CD14-positive monocyte (primary cell): ENCODE measurements around the gene CD38. TPM values are rescaled to one million over a fixed set of nuclear protein-coding genes. Genes with fewer than 3 reads are reported as not detected.

Experiments used
- DNase-seq, 3 donors: peaks; one replicate each; pipeline ENCODE4 v3.0.0-alpha.2; 2011 to 2022
- H2AFZ ChIP-seq: 2 replicates; pipeline ENCODE4 v1.6.0; 2012; ENCODE audit warnings: mild to moderate bottlenecking, low read depth, low read length, inconsistent platforms; ENCODE audit not compliant: insufficient read depth, poor library complexity, severe bottlenecking
- H3K27ac ChIP-seq, 2 donors: 1 replicate in 1 of 2; 2 replicates in 1 of 2; pipeline ENCODE4 v1.5.1; 2012 to 2013; ENCODE audit warnings: low read length in 2 of 2, control low read depth in 1 of 2, inconsistent platforms in 1 of 2, low read depth in 1 of 2, mild to moderate bottlenecking in 1 of 2
- H3K27me3 ChIP-seq, 2 donors: one replicate each; pipeline versions ENCODE4 v1.6.0 to v1.6.1; 2011 to 2013; ENCODE audit warnings: low read length in 2 of 2; ENCODE audit not compliant: control insufficient read depth in 2 of 2, insufficient read depth in 2 of 2
- H3K36me3 ChIP-seq, 2 donors: replicated peaks in 1 of 2; 1 replicate in 1 of 2; 2 replicates in 1 of 2; pipeline versions ENCODE4 v1.5.1 to v1.6.1; 2012 to 2013; ENCODE audit warnings: low read length in 2 of 2, control low read depth in 1 of 2, inconsistent platforms in 1 of 2, mild to moderate bottlenecking in 1 of 2; ENCODE audit not compliant: insufficient read depth in 2 of 2, control insufficient read depth in 1 of 2
- H3K4me1 ChIP-seq, 2 donors: 1 replicate in 1 of 2; 2 replicates in 1 of 2; pipeline versions ENCODE4 v1.5.1 to v1.6.1; 2012 to 2013; ENCODE audit warnings: low read length in 2 of 2, control low read depth in 1 of 2, inconsistent platforms in 1 of 2, mild to moderate bottlenecking in 1 of 2, moderate library complexity in 1 of 2; ENCODE audit not compliant: insufficient read depth in 2 of 2, control insufficient read depth in 1 of 2
- H3K4me2 ChIP-seq: replicated peaks from 2 replicates; pipeline ENCODE3; 2012; ENCODE audit warnings: low read length, moderate library complexity, mild to moderate bottlenecking; ENCODE audit not compliant: poor library complexity, severe bottlenecking; ENCODE audit errors: extremely low read depth
- H3K4me3 ChIP-seq, 3 experiments: fragments of 200-600 bp in 1 of 3; sonication (generic) in 1 of 3; replicated peaks in 1 of 3; 1 replicate in 2 of 3; 2 replicates in 1 of 3; pipeline ENCODE4 v1.5.1; 2011 to 2013; ENCODE audit warnings: low read length in 3 of 3, mild to moderate bottlenecking in 3 of 3, control low read depth in 2 of 3, low read depth in 2 of 3, inconsistent platforms in 1 of 3, moderate library complexity in 1 of 3
- H3K79me2 ChIP-seq: 2 replicates; pipeline ENCODE4 v1.6.0; 2012; ENCODE audit warnings: mild to moderate bottlenecking, control low read depth, inconsistent platforms, low read length, moderate library complexity; ENCODE audit not compliant: insufficient read depth
- H3K9ac ChIP-seq: 2 replicates; pipeline ENCODE4 v1.6.0; 2017; ENCODE audit warnings: low read length, mild to moderate bottlenecking; ENCODE audit not compliant: insufficient read depth, poor library complexity, severe bottlenecking
- H3K9me3 ChIP-seq, 2 donors: replicated peaks in 1 of 2; 1 replicate in 1 of 2; 2 replicates in 1 of 2; pipeline versions ENCODE4 v1.5.1 to v1.6.1; 2012 to 2013; ENCODE audit warnings: low read length in 2 of 2, control low read depth in 1 of 2; ENCODE audit not compliant: control insufficient read depth in 1 of 2, insufficient read depth in 1 of 2
- H4K20me1 ChIP-seq: 2 replicates; pipeline ENCODE4 v1.6.0; 2012; ENCODE audit warnings: mild to moderate bottlenecking, low read length, control low read depth, moderate library complexity; ENCODE audit not compliant: insufficient read depth
- H3K27ac Mint-ChIP-seq, 7 donors: one replicate each; pipeline ENCODE4 v1.8.0; 2020; ENCODE audit warnings: mild to moderate bottlenecking in 7 of 7, mixed read lengths in 7 of 7, moderate library complexity in 6 of 7, inconsistent platforms in 2 of 7
- H3K27me3 Mint-ChIP-seq, 3 donors: one replicate each; pipeline ENCODE4 v1.8.0; 2021 to 2022; ENCODE audit warnings: low read depth in 3 of 3, mild to moderate bottlenecking in 3 of 3, mixed read lengths in 3 of 3, moderate library complexity in 3 of 3, inconsistent platforms in 1 of 3
- H3K36me3 Mint-ChIP-seq, 2 donors: one replicate each; pipeline ENCODE4 v1.8.0; 2020; ENCODE audit warnings: mixed read lengths in 2 of 2, inconsistent platforms in 1 of 2, mild to moderate bottlenecking in 1 of 2
- H3K4me1 Mint-ChIP-seq: one replicate; pipeline ENCODE4 v1.8.0; 2020; ENCODE audit warnings: mild to moderate bottlenecking, mixed read lengths
- H3K4me3 Mint-ChIP-seq, 2 donors: one replicate each; pipeline ENCODE4 v1.8.0; 2020; ENCODE audit warnings: mild to moderate bottlenecking in 2 of 2, mixed read lengths in 2 of 2, moderate library complexity in 1 of 2
- H3K9me3 Mint-ChIP-seq, 7 donors: one replicate each; pipeline ENCODE4 v1.8.0; 2020 to 2022; ENCODE audit warnings: mixed read lengths in 7 of 7, mild to moderate bottlenecking in 6 of 7, moderate library complexity in 6 of 7, inconsistent platforms in 2 of 7
- WGBS: methylation state at CpG from one replicate; pipeline ENCODE4 v1.1.5; 2013; ENCODE audit warnings: missing lambda C conversion rate; ENCODE audit not compliant: insufficient coverage; 5-methylcytosine and 5-hydroxymethylcytosine counted together
- intact Hi-C, 2 donors: fragments of 100-400 bp; cut with micrococcal nuclease; formaldehyde crosslinking; loops; one replicate each; pipeline versions ENCODE4 v1.15.0 to v1.15.1; 2023
- polyA plus RNA-seq, 3 donors: library from polyadenylated mRNA; depleted of rRNA in 1 of 3; unstranded in 2 of 3; stranded (reverse) in 1 of 3; fragments of 300-500 nt in 2 of 3; fragments of >200 nt in 1 of 3; fragmentation: Illumina TruSeq in 2 of 3; gene quantifications; 1 replicate in 2 of 3; 2 replicates in 1 of 3; pipeline ENCODE4 v1.2.3, GENCODE V29; 2012 to 2021
- TF ChIP-seq, protein P1 (sequence below): fragments of 200-600 bp; IDR thresholded peaks from one replicate; pipeline ENCODE4 v1.8.0; 2022; ENCODE audit warnings: antibody characterized with exemption, mild to moderate bottlenecking

The CD38 gene
- polyA plus RNA-seq, 3 donors = 2.3 to 4.4 (median 3.0) TPM

DNA sequence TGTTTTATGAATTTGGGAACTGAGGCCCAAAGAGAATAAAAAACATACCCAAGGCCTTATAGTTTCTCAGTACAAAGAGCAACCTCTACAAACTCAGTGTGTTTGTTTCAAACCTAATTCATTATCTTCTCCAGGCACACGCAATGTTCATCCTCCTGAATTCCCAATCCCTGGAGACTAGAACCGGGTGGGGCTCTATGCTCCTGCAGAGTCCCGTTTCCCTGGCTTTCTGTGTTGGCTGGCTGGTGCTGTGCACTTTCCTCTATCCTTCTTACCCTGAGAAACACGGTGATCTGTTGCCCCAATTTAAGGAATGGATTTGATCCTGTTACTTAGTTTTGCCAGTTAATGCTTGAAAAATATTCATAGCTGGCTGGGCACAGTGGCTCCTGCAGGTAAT, 96.5 kb downstream of the CD38 start:
- no peak overlapping the region for H3K9ac ChIP-seq
- no peaks in the 10 kb centered on the region for H3K79me2 ChIP-seq
- peaks cover 0 to 13% of the 10 kb centered on the region in 2 donors for H3K9me3 ChIP-seq
- no peak overlapping the region for H3K4me2 ChIP-seq
- Mint-ChIP-seq H3K9me3 (peaks cover 16 to 30% (median 23%) of the 10 kb centered on the region in 7 donors), H3K4me3 (no peak overlapping the region), H3K27me3 (peaks cover 0 to 1% (median 0%) of the 10 kb centered on the region in 3 donors), H3K36me3 (peaks cover 0 to 3% of the 10 kb centered on the region in 2 donors), H3K4me1 (peaks cover 6% of the 10 kb centered on the region), H3K27ac (no peak overlapping the region)
- TF ChIP-seq, protein P1, sequence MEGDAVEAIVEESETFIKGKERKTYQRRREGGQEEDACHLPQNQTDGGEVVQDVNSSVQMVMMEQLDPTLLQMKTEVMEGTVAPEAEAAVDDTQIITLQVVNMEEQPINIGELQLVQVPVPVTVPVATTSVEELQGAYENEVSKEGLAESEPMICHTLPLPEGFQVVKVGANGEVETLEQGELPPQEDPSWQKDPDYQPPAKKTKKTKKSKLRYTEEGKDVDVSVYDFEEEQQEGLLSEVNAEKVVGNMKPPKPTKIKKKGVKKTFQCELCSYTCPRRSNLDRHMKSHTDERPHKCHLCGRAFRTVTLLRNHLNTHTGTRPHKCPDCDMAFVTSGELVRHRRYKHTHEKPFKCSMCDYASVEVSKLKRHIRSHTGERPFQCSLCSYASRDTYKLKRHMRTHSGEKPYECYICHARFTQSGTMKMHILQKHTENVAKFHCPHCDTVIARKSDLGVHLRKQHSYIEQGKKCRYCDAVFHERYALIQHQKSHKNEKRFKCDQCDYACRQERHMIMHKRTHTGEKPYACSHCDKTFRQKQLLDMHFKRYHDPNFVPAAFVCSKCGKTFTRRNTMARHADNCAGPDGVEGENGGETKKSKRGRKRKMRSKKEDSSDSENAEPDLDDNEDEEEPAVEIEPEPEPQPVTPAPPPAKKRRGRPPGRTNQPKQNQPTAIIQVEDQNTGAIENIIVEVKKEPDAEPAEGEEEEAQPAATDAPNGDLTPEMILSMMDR = no peak
- no peak overlapping the region for H2AFZ ChIP-seq
- H3K4me1 ChIP-seq = peaks cover 0 to 3% of the 10 kb centered on the region in 2 donors
- intact Hi-C loops = no loop called here
- no peak overlapping the region for H3K27ac ChIP-seq
- H3K36me3 ChIP-seq = no peaks in the 10 kb centered on the region
- H3K27me3 ChIP-seq = no peaks in the 10 kb centered on the region
- H4K20me1 ChIP-seq = no peaks in the 10 kb centered on the region
- DNase-seq = no peak
- no peak overlapping the region for H3K4me3 ChIP-seq
- 96% methylated on average over 3 of the region's 4 CpGs for WGBS

GRCh38 chr4:15875663-15876460, 97.7 kb downstream of the CD38 start:
- TF ChIP-seq, protein P1 = no peak
- H2AFZ ChIP-seq = no peak overlapping the region
- intact Hi-C loops = no loop called here

More at GRCh38 chr4:15875663-15876460, 97.7 kb downstream of the CD38 start:
- H3K4me1 Mint-ChIP-seq = peaks cover 6% of the 10 kb centered on the region
- Histone ChIP-seq H3K4me3 (no peak overlapping the region), H3K27ac (no peak overlapping the region), H3K9ac (no peak overlapping the region), H3K36me3 (no peaks in the 10 kb centered on the region), H3K27me3 (no peaks in the 10 kb centered on the region), H3K4me1 (peaks cover 0 to 3% of the 10 kb centered on the region in 2 donors), H4K20me1 (no peaks in the 10 kb centered on the region), H3K4me2 (no peak overlapping the region), H3K9me3 (peaks cover 0 to 13% of the 10 kb centered on the region in 2 donors), H3K79me2 (no peaks in the 10 kb centered on the region)
- WGBS = 83% methylated on average over 1 of the region's 5 CpGs
- DNase-seq = no peak
- no peak overlapping the region for H3K4me3 Mint-ChIP-seq
- peaks cover 0 to 3% of the 10 kb centered on the region in 2 donors for H3K36me3 Mint-ChIP-seq
- H3K9me3 Mint-ChIP-seq = peaks cover 16 to 27% (median 23%) of the 10 kb centered on the region in 7 donors
- H3K27me3 Mint-ChIP-seq = peaks cover 0 to 1% (median 0%) of the 10 kb centered on the region in 3 donors
- peak overlapping the region in 1 of 7 donors; percentile 25 for H3K27ac Mint-ChIP-seq
